PC-3 (cell line): ENCODE data around the gene ANAPC15. TPM values are rescaled to one million over a fixed set of nuclear protein-coding genes. Genes with fewer than 3 reads are reported as not detected.

ENCODE experiments used
- ATAC-seq: fragments of 200-7000 bp; cut with Tn5 transposase; 2 replicates; pipeline ENCODE4 v1.9.1; 2020; ENCODE audit warnings: mild to moderate bottlenecking, moderate library complexity
- BruUV-seq: library from RNA; stranded (reverse); fragments of 400-500 nt; replicated peaks from 2 replicates; lab custom pipeline; 2021; lab: Mats Ljungman, UMichigan
- CTCF ChIA-PET: fragments of 300-600 bp; sonication (Branson Sonifier 250); formaldehyde crosslinking; loops from one replicate; lab custom pipeline; 2022; ENCODE audit warnings: antibody characterized with exemption; lab: Charles Lee
- POLR2A ChIA-PET: fragments of 300-600 bp; sonication (Branson Sonifier 250); formaldehyde crosslinking; loops from one replicate; lab custom pipeline; 2022; ENCODE audit warnings: antibody characterized with exemption; ENCODE audit not compliant: unreplicated experiment; lab: Charles Lee
- DNase-seq: peaks from one replicate; pipeline ENCODE4 v3.0.0-alpha.2; 2015
- H2AFZ ChIP-seq: fragments of 300-600 bp; sonication (generic); 2 replicates; pipeline ENCODE4 v1.6.0; 2016; ENCODE audit warnings: antibody characterized with exemption, low read length
- H3F3A ChIP-seq: fragments of 300-600 bp; sonication (generic); one replicate; pipeline ENCODE4 v1.6.0; 2017; ENCODE audit warnings: antibody characterized with exemption, low read length, control low read depth, mild to moderate bottlenecking; ENCODE audit not compliant: unreplicated experiment
- H3K27ac ChIP-seq: fragments of 300-600 bp; sonication (generic); 2 replicates; pipeline ENCODE4 v1.5.1; 2016; ENCODE audit warnings: mild to moderate bottlenecking, low read length
- H3K27me3 ChIP-seq: fragments of 300-600 bp; sonication (generic); 2 replicates; pipeline ENCODE4 v1.6.1; 2016; ENCODE audit warnings: low read length, mixed read lengths
- H3K36me3 ChIP-seq: fragments of 300-600 bp; sonication (generic); 2 replicates; pipeline ENCODE4 v1.6.1; 2016; ENCODE audit warnings: low read depth, mixed run types, low read length, mixed read lengths
- H3K4me1 ChIP-seq: fragments of 300-600 bp; sonication (generic); 2 replicates; pipeline ENCODE4 v1.5.1; 2016; ENCODE audit warnings: low read length; ENCODE audit not compliant: insufficient read depth
- H3K4me2 ChIP-seq: fragments of 300-600 bp; sonication (generic); 2 replicates; pipeline ENCODE4 v1.6.0; 2016; ENCODE audit warnings: low read length
- H3K4me3 ChIP-seq: fragments of 300-600 bp; sonication (generic); 2 replicates; pipeline ENCODE4 v1.5.1; 2016; ENCODE audit warnings: mild to moderate bottlenecking, low read length, mixed read lengths
- H3K79me2 ChIP-seq: fragments of 300-600 bp; sonication (generic); 2 replicates; pipeline ENCODE4 v1.6.1; 2017; ENCODE audit warnings: low read length, mixed read lengths
- H3K9ac ChIP-seq: fragments of 300-600 bp; sonication (generic); 2 replicates; pipeline ENCODE4 v1.6.0; 2016; ENCODE audit warnings: mild to moderate bottlenecking, low read length
- H3K9me2 ChIP-seq: fragments of 300-600 bp; sonication (generic); replicated peaks from 2 replicates; pipeline ENCODE4 v1.6.1; 2016; ENCODE audit warnings: mixed run types, low read length, mixed read lengths
- H3K9me3 ChIP-seq: fragments of 300-600 bp; sonication (generic); 2 replicates; pipeline ENCODE4 v1.6.1; 2016; ENCODE audit warnings: low read length, mixed read lengths
- H4K20me1 ChIP-seq: fragments of 300-600 bp; sonication (generic); 2 replicates; pipeline ENCODE4 v1.6.1; 2016; ENCODE audit warnings: low read length, mixed read lengths
- CTCF ChIP-seq: fragments of 300-600 bp; sonication (generic); conservative IDR thresholded peaks from 2 replicates; pipeline ENCODE4 v1.5.1; 2017; ENCODE audit warnings: antibody characterized with exemption, low read depth, mild to moderate bottlenecking, low read length
- EZH2 ChIP-seq: fragments of 300-600 bp; sonication (generic); IDR thresholded peaks from one replicate; pipeline ENCODE4 v1.6.1; 2017; ENCODE audit warnings: antibody characterized with exemption, mild to moderate bottlenecking, low read length; ENCODE audit not compliant: unreplicated experiment
- EZH2phosphoT487 ChIP-seq: fragments of 300-600 bp; sonication (generic); IDR thresholded peaks from 2 replicates; pipeline ENCODE4 v1.6.1; 2018; ENCODE audit warnings: mild to moderate bottlenecking, antibody characterized with exemption, low read length, borderline replicate concordance
- intact Hi-C: fragments of 100-400 bp; cut with micrococcal nuclease; formaldehyde crosslinking; loops from 2 replicates; pipeline ENCODE4 v1.9.0; 2023
- total RNA-seq: library from RNA; depleted of rRNA; stranded (reverse); fragments of >200 nt; gene quantifications from 2 replicates; pipeline ENCODE4 v1.2.3, GENCODE V29; 2014

ANAPC15 gene
- total RNA-seq, 1 experiment from 2014 or later = 65.4 TPM

DNA sequence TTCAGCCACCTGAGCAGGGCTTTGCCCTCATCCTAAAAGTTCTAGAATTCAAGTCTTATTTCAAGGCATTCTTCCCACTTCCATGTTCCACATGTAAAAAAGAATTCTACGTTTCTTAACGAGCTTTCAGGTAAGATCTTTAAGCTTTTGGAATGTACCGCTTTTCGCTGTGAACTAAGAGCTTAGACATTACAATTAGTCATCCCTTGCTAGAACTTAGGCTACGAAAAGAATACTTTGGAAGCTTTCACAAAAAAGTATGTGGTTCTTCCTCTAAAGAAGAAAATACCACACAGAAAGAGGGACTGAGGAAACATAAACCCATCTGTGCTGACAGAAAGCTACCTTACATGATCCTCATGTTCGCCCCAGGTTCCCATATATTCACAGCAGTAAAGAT is 34.0 kb downstream of the ANAPC15 start:
- H3K79me2 ChIP-seq = peaks cover 66% of the 10 kb centered on the region
- no peaks in the 10 kb centered on the region for H3F3A ChIP-seq
- H4K20me1 ChIP-seq = peaks cover 12% of the 10 kb centered on the region; the same call in 1 of the 2 replicates
- H3K4me3 ChIP-seq = peak overlapping the region; percentile 86
- ATAC-seq = no peak
- H3K9me2 ChIP-seq = no peaks in the 10 kb centered on the region
- H3K27me3 ChIP-seq = no peaks in the 10 kb centered on the region
- no peaks in the 10 kb centered on the region; the same call in 1 of the 2 replicates for H3K36me3 ChIP-seq
- intact Hi-C loops = no loop called here
- H3K9ac ChIP-seq = peak overlapping the region; percentile 78
- TF ChIP-seq EZH2 = no peak
- TF ChIP-seq CTCF = no peak
- no peak for TF ChIP-seq EZH2phosphoT487
- peak overlapping the region; percentile 5 for H2AFZ ChIP-seq
- H3K4me1 ChIP-seq = peaks cover 32% of the 10 kb centered on the region
- peak overlapping the region; percentile 81 for H3K4me2 ChIP-seq
- ChIA-PET CTCF (interaction anchor here (1.2 kb wide), 2 partner anchors 12 to 53 kb away, joined by 7 to 8 read pairs; no protein-coding TSS in a partner anchor), POLR2A (interaction anchor here (0.6 to 0.9 kb wide), 2 partner anchors 39 to 65 kb away, joined by 4 to 5 read pairs; no protein-coding TSS in a partner anchor)
- DNase-seq = peak; percentile 49
- peak overlapping the region; percentile 2; the same call in 1 of the 2 replicates for H3K27ac ChIP-seq
- BruUV-seq = TSS peak; percentile 31
- no peaks in the 10 kb centered on the region for H3K9me3 ChIP-seq

- H3K9me3 ChIP-seq = no peaks in the 10 kb centered on the region
- no peak overlapping the region for H2AFZ ChIP-seq
- intact Hi-C loops = no loop called here
- no peaks in the 10 kb centered on the region for H3F3A ChIP-seq
- no TSS peak for BruUV-seq
- no peaks in the 10 kb centered on the region; the same call in 1 of the 2 replicates for H3K36me3 ChIP-seq
- ChIA-PET POLR2A (no interaction called here), CTCF (interaction anchor here (1.1 kb wide), 1 partner anchor 50 kb away, joined by 4 read pairs; no protein-coding TSS in a partner anchor)
- no peaks in the 10 kb centered on the region for H3K9me2 ChIP-seq
- H3K4me1 ChIP-seq = peaks cover 41% of the 10 kb centered on the region
- H3K4me3 ChIP-seq = no peak overlapping the region
- H3K27ac ChIP-seq = no peak overlapping the region
- peaks cover 91% of the 10 kb centered on the region for H3K79me2 ChIP-seq
- TF ChIP-seq EZH2 = no peak
- DNase-seq (no peak), ATAC-seq (no peak)
- no peak overlapping the region for H3K9ac ChIP-seq
- H3K27me3 ChIP-seq = no peaks in the 10 kb centered on the region
- peaks cover 27% of the 10 kb centered on the region; the same call in 1 of the 2 replicates for H4K20me1 ChIP-seq
- H3K4me2 ChIP-seq = no peak overlapping the region
These were observed 36.7 kb downstream of the ANAPC15 start for GRCh38 chr11:72075756-72076155.

DNA sequence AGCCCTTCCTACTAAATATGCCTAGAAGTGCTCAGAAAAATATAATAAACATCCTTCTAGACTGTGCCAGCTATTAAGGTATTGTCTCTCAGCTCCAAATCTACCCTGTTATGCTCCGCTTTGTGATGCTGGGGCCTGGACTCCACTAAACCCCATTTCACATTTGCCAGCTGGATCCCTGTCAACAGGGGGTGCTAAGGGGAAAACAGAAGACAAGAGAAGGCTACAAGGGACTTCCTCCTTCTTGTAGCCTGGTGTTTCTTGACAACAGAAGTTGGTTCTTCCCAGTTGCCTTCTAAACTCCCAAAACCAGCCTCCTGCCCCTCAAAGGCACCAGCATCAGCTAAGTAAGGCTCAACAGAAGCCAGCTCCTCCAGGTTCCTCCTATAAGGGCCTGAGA is 37.4 kb downstream of the ANAPC15 start:
- peaks cover 33% of the 10 kb centered on the region; the same call in 1 of the 2 replicates for H4K20me1 ChIP-seq
- peaks cover 48% of the 10 kb centered on the region for H3K4me1 ChIP-seq
- CTCF ChIA-PET = interaction anchor here (1.1 kb wide), 1 partner anchor 50 kb away, joined by 4 read pairs; no protein-coding TSS in a partner anchor

More for the DNA sequence above, 37.4 kb downstream of the ANAPC15 start:
- Histone ChIP-seq H3K4me3 (no peak overlapping the region), H3K79me2 (peaks cover 96% of the 10 kb centered on the region), H2AFZ (no peak overlapping the region), H3K9me3 (no peaks in the 10 kb centered on the region), H3K27ac (no peak overlapping the region), H3K9me2 (no peaks in the 10 kb centered on the region), H3K4me2 (no peak overlapping the region), H3F3A (no peaks in the 10 kb centered on the region), H3K9ac (no peak overlapping the region), H3K27me3 (no peaks in the 10 kb centered on the region), H3K36me3 (no peaks in the 10 kb centered on the region; the same call in 1 of the 2 replicates)
- no peak for DNase-seq
- intact Hi-C loops = no loop called here
- no peak for ATAC-seq
- TF ChIP-seq EZH2phosphoT487 (no peak), CTCF (peak; percentile 41), EZH2 (no peak)
- POLR2A ChIA-PET = no interaction called here
- BruUV-seq = no TSS peak
